ENCODE data around the gene SCG5.

DNA sequence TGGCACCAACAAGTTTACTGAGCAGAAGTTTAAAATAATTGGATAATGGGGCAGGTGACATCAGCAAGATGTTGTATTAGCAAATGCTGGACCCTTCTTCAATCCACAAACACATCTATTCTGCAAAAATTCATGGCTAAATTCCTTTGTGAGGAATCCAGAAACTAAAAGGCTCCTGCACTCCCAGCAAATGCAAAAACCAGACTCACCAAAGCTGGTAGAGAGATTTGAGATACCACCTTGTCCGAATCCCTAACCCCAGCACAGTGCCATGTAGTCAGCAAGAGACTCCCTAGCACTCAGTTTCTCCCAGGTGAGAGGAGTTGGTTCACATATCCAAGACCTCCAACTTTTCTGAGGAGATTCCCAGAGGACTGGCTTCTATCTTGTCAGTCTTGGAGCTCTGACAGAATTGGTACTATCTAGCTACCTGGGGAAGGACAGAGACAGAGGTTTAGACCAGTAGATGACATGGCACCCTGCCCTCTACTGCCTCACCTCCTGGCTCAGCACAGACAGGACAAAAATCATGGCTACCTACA is 98.1 kb downstream of the SCG5 start:
- TF ChIP-seq, protein P1, sequence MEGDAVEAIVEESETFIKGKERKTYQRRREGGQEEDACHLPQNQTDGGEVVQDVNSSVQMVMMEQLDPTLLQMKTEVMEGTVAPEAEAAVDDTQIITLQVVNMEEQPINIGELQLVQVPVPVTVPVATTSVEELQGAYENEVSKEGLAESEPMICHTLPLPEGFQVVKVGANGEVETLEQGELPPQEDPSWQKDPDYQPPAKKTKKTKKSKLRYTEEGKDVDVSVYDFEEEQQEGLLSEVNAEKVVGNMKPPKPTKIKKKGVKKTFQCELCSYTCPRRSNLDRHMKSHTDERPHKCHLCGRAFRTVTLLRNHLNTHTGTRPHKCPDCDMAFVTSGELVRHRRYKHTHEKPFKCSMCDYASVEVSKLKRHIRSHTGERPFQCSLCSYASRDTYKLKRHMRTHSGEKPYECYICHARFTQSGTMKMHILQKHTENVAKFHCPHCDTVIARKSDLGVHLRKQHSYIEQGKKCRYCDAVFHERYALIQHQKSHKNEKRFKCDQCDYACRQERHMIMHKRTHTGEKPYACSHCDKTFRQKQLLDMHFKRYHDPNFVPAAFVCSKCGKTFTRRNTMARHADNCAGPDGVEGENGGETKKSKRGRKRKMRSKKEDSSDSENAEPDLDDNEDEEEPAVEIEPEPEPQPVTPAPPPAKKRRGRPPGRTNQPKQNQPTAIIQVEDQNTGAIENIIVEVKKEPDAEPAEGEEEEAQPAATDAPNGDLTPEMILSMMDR (conservative IDR thresholded peaks at IDR 0.05 in 1 of 2, IDR thresholded peaks at IDR 0.05 in 1 of 2; ENCODE audit: extremely low read depth in 1 of 2, insufficient read depth in 1 of 2, low read depth in 1 of 2, low read length in 2 of 2) = no peak
- TF ChIP-seq EZH2 (IDR thresholded peaks at IDR 0.05; ENCODE audit: borderline replicate concordance, low read length) = no peak

Measured in mammary epithelial cell (primary cell).